LNCaP clone FGC (cell line): ENCODE data around the gene PFDN4.

Experiments used
- DNase-seq: peaks from one replicate; pipeline ENCODE4 v3.0.0-alpha.2; 2011; ENCODE audit warnings: low read depth
- H3K4me3 ChIP-seq: 2 replicates; pipeline ENCODE4 v1.5.1; 2011; ENCODE audit warnings: mild to moderate bottlenecking, low read depth, low read length, control low read depth
- CTCF ChIP-seq: IDR thresholded peaks from 2 replicates; pipeline ENCODE4 v1.5.1; 2012; ENCODE audit warnings: mild to moderate bottlenecking; ENCODE audit not compliant: control insufficient read depth, insufficient read depth; ENCODE audit errors: extremely low read depth

PFDN4 gene

GRCh38 chr20:54195483-54196472 lies 12.1 kb upstream of the PFDN4 start:
- no peak overlapping the region for H3K4me3 ChIP-seq
- TF ChIP-seq CTCF = no peak
- DNase-seq = no peak

- no peak for DNase-seq
- no peak overlapping the region for H3K4me3 ChIP-seq
- peak; percentile 46 for TF ChIP-seq CTCF
Measured at GRCh38 chr20:54197621-54198604, 10.0 kb upstream of the PFDN4 start.

GRCh38 chr20:54199283-54199682 lies 8.6 kb upstream of the PFDN4 start:
- no peak for TF ChIP-seq CTCF
- no peak for DNase-seq
- H3K4me3 ChIP-seq = no peak overlapping the region

GRCh38 chr20:54199721-54200176 lies 8.1 kb upstream of the PFDN4 start:
- peak; percentile 88 for TF ChIP-seq CTCF
- DNase-seq = no peak
- no peak overlapping the region for H3K4me3 ChIP-seq

- peak; percentile 47 for DNase-seq
- no peak for TF ChIP-seq CTCF
- no peak overlapping the region for H3K4me3 ChIP-seq
Measured at GRCh38 chr20:54200487-54201267, 7.2 kb upstream of the PFDN4 start.

GRCh38 chr20:54201268-54201846 lies 6.5 kb upstream of the PFDN4 start:
- DNase-seq = no peak
- no peak overlapping the region for H3K4me3 ChIP-seq
- TF ChIP-seq CTCF = no peak
